Subcutaneous adipose tissue (tissue), 4 donors: ENCODE data around the gene NOP14. TPM values are rescaled to one million over a fixed set of nuclear protein-coding genes. Genes with fewer than 3 reads are reported as not detected.

ENCODE experiments used
- total RNA-seq, 4 donors: library from RNA; depleted of rRNA; stranded (reverse); fragments of >200 nt; gene quantifications; one replicate each; pipeline ENCODE4 v1.1.0, GENCODE V29; 2016
- TF ChIP-seq, protein P1 (sequence below): fragments of 450-650 bp; IDR thresholded peaks from one replicate; pipeline ENCODE4 v1.5.1; 2016; ENCODE audit warnings: low read depth, mild to moderate bottlenecking, control low read depth, antibody characterized with exemption, moderate library complexity

The NOP14 gene
- total RNA-seq, 4 donors from 2014 or later, result 17.8 to 33.8 (median 23.9) TPM

DNA sequence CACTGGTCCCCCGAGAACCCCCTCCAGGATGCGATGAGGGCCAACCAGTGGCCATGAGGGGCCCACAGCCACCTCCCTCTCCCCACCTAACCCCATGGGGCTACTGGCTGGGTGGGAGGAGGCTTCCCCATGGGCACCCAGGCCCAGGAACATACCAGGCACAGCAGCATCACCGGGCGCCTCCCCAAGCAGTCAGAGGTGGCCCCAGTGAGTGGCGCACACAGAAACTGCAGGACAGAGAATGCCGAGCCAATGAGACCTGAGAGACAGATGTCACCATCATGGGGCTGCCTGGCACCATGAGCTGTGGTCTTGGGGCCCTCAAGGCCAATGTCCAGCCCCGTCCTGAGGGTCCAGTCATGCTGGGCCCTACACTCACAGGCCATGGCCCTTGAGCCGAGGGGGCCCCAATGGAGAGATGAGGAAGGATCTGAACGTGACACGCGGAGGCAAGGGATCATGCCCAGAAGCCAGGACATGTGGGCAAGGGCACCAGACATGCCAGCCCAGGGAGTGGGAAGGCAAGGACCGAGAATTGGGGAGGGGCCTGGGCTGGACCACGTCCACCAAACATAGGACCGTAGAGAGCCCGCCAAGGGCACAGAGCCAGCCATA is 30.1 kb downstream of the NOP14 start:
- TF ChIP-seq, protein P1, sequence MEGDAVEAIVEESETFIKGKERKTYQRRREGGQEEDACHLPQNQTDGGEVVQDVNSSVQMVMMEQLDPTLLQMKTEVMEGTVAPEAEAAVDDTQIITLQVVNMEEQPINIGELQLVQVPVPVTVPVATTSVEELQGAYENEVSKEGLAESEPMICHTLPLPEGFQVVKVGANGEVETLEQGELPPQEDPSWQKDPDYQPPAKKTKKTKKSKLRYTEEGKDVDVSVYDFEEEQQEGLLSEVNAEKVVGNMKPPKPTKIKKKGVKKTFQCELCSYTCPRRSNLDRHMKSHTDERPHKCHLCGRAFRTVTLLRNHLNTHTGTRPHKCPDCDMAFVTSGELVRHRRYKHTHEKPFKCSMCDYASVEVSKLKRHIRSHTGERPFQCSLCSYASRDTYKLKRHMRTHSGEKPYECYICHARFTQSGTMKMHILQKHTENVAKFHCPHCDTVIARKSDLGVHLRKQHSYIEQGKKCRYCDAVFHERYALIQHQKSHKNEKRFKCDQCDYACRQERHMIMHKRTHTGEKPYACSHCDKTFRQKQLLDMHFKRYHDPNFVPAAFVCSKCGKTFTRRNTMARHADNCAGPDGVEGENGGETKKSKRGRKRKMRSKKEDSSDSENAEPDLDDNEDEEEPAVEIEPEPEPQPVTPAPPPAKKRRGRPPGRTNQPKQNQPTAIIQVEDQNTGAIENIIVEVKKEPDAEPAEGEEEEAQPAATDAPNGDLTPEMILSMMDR, result no peak

DNA sequence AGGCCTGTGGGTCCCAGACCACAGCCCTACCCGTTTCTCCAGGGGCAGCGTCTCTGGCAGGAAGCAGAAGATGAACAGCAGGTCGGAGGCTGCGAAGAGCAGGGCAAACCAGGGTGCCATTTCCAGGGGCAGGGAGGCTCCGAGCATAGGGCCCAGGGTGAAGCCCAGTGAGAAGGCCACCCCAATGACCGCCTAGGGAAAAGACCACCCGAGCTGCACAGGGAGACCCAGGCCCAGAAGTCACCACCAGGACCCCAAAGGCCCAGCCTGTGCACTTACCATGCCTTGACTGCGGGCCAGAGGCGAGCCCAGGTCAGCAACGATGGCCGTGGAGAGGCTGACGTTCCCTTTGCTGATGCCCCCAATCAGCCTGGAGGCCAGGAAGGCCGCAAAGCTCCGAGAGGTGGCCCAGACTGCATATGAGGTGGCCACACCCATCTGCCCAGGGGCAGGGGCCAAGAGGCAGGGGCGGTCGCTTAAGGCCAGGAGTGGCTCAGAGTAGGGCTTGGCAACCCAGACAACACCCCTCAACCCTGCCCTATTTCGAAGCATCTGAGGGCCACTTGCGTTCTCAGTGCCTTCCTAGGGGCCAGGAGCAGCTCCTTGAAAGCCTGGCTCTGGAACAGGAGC is 30.8 kb downstream of the NOP14 start:
- TF ChIP-seq, protein P1, result no peak

DNA sequence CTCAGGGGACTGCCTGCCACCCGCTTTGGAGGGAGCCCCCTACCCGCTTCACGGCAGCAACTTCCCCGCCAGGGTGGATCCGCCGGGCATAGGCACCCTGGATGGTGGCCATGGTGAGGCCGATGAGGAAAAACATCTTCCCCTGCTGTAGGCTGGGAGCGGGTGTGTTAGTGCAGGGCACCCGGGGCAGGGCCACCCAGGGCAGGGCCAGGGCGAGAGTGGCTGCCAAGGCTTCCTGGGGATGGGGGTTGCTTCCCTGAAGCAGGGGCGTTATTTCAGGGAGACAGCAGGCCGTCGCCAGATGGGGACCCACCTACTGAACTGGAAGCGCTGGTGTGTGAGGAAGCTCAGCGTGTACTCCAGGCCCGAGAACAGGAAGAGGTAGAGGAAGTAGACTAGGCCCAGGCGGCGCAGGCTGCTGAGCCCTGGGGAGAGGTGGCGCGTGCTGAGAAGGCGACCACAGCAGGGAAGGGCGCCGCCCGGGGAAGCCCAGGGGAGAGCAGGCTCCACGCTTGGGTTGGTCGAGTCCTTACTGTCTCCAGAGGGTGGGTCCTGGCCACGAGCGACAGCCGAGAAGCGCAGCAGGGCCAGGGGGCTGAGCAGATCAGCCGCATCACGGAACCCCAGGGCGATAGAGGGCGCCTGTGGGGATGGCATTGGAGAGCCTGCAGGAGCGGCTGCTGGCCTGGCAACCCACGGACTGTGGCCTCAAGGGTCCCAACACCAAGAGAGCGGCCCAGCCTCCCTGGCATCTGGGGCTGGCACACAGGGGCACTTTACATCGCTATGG is 31.5 kb downstream of the NOP14 start:
- TF ChIP-seq, protein P1, result no peak

DNA sequence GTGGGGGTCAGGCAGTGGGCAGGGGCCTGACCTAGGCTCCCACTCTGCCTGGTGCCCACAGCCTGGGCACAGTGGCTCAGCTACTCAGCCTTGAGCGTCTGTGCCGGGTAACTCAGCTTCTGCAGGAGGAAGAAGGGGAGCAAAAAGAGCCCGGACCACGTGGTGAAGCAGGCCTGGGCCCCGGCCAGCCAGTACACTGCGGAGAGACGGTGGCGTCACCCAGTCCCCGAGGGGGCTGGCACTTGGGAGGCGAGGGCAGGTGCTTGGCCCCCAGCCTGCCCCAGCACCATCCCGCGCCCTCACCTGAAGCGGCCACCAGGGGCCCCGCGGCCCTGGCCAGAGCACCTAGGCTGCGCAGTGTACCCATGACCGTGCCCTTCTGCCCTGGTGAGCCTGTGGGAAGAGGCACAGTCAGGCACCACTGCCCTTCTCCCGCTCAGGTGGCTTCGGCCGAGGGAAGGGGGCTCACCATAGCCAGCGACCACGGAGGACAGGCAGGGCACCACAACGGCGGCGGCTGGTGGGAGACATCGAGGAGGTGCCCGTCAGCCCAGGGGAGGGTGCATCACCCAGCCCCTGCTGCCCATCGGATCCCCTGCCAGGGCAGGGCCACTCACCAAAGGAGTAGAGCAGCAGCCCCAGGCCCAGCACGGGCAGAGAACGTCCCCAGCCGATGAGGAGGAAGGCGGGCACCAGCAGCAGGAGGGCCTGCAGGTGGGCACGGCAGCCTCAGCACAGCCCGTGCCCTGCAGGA is 32.3 kb downstream of the NOP14 start:
- TF ChIP-seq, protein P1, result no peak

DNA sequence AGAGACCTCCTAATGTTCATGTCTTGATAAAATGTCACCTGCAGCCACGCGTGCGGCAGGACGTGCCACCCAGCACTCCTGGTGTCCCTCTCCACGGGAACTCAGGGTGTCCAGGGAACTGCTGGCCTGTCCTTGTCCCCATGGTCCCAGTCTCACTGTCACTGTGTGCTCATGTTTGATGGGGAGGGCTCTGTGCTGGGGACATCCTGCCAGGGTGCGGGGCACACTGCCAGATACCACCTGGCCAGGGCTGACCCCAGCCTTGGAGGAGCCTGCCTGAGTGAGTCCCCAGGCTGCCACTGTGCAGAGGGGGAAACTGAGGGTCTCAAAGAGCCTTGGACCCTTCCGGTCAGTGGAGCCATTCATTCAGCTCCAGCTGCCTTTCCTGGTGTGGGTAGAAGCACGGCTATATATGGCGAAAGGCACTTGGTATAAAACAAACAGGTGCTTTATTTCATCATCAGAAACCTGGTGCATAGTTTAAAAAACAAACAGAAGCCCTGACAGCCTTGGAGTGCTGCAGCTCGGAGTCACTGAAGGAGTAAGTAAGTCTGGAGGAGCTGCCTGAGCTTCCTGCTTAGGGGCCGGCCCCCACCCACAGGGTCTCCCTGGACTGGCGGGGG is 33.0 kb downstream of the NOP14 start:
- TF ChIP-seq, protein P1, result no peak

DNA sequence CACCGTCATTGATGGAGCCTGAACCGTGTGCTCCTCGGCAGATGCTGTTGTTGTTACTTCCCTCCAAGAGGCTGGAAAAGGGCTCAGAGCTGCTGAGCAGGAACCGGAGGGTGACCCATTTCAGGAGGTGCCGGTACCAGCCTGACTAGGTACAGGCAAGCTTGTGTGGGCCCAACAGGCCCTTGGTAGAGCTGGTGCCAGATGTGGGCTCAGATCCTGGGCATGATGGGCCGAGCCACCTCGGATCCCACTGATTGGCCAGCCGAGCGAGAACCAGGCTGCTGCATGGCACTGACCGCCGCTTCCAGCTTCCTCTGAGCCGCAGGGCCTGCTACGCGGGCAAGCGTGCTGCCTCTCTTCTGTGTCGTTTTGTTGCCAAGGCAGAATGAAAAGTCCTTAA is 33.7 kb downstream of the NOP14 start:
- TF ChIP-seq, protein P1, result no peak
